ENCODE results near the gene PHKB.

The PHKB gene

DNA sequence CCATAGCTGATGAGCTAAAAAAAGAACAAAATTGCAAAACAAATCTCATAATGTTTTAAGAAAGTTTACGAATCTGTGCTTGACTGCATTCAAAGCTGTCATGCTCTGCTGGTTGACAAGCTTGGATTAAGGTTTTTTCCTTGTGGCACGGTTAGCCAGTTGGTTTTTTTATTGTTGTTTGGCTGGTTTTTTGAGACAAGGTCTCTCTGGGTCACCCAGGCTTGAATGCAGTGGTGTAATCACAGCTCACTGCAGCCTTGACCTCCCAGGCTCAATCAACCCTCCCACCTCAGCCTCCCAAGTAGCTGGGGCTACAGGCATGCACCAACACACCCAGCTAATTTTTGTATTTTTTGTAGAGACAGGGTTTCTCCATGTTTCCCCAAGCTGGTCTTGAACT, 45.7 kb downstream of the PHKB start:
- WGBS, 2 experiments (ENCODE audit: insufficient coverage in 2 of 2), result 100% methylated on average over 2 of the region's 2 CpGs
- Histone ChIP-seq H3K27ac (ENCODE audit: low read depth, low read length, severe bottlenecking) (no peak overlapping the region), H3K4me3 (ENCODE audit: extremely low read depth, insufficient read depth, low read length, poor library complexity, severe bottlenecking) (no peak overlapping the region), H3K4me1 (ENCODE audit: control insufficient read depth, insufficient read depth, low read length, poor library complexity, severe bottlenecking) (no peaks in the 10 kb centered on the region), H3K36me3 (ENCODE audit: control insufficient read depth, insufficient read depth, low read length) (peaks cover 31% of the 10 kb centered on the region), H3K9me3 (ENCODE audit: control insufficient read depth, low read length) (no peaks in the 10 kb centered on the region)

DNA sequence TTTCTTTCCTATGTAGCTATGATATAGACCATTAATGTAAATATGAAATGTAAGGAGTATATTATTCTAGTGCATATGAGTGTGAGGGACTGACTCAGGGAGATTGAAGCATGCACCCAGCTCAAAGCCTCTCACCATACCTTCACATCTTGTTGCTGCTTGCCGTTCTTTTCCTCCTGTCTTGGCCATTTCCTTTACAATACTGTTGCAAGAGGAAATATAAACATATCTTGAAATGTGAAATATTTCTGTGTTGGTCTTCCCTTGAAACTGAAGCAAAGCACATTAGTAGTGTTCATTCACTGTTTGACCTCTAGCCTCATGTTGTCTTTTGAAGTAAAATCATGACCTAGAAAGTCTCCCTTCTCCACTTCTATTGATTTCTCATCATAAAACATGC, 46.6 kb downstream of the PHKB start:
- Histone ChIP-seq H3K4me1 (ENCODE audit: control insufficient read depth, insufficient read depth, low read length, poor library complexity, severe bottlenecking) (no peaks in the 10 kb centered on the region), H3K36me3 (ENCODE audit: control insufficient read depth, insufficient read depth, low read length) (peaks cover 31% of the 10 kb centered on the region), H3K4me3 (ENCODE audit: extremely low read depth, insufficient read depth, low read length, poor library complexity, severe bottlenecking) (no peak overlapping the region), H3K9me3 (ENCODE audit: control insufficient read depth, low read length) (no peaks in the 10 kb centered on the region), H3K27ac (ENCODE audit: low read depth, low read length, severe bottlenecking) (no peak overlapping the region)
- WGBS, 2 experiments (ENCODE audit: insufficient coverage in 2 of 2), result no CpG with 5 or more reads among the region's 1 CpG

DNA sequence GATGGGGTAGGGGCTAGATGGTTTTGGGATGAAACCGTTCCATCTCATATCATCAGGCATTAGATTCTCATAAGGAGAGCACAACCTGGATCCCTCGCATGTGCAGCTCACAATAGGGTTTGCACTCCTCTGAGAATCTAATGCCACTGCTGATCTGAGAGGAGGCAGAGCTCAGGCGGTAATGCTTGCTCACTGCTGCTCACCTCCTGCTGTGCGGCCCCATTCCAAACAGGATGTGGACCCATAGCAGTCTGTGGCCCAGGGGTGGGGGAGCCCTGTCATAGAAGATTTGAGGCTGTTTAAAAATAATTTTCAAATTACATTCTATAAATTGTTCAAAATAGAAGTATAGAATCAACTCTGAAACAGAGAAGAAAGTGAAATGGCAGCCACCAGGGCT, 50.8 kb downstream of the PHKB start:
- no peaks in the 10 kb centered on the region for H3K9me3 ChIP-seq (ENCODE audit: control insufficient read depth, low read length)
- H3K27ac ChIP-seq (ENCODE audit: low read depth, low read length, severe bottlenecking), result no peak overlapping the region
- H3K4me3 ChIP-seq (ENCODE audit: extremely low read depth, insufficient read depth, low read length, poor library complexity, severe bottlenecking), result no peak overlapping the region
- peaks cover 11% of the 10 kb centered on the region for H3K36me3 ChIP-seq (ENCODE audit: control insufficient read depth, insufficient read depth, low read length)
- H3K4me1 ChIP-seq (ENCODE audit: control insufficient read depth, insufficient read depth, low read length, poor library complexity, severe bottlenecking), result no peaks in the 10 kb centered on the region
- WGBS, 2 experiments (ENCODE audit: insufficient coverage in 2 of 2), result 79 to 90% methylated on average over 3 of the region's 4 CpGs

DNA sequence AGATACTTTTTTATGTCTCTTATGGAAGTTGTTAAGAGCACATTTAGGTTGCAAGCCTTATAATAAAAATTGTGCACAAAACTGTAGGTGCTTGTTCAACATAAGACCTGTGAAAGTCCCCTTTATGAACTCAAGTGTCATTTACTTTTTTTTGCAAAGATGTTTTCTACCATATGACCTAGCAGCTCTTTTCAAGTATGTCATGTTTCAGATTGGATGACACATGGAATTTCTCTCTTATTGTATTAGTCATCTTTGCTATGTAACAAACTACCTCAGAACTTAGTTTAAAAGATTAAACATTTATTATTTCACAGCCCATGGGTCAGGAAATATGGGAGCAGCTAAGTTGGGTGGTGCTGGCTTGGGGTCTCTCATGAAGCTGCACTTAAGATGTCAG, 57.9 kb downstream of the PHKB start:
- no peaks in the 10 kb centered on the region for H3K4me1 ChIP-seq (ENCODE audit: control insufficient read depth, insufficient read depth, low read length, poor library complexity, severe bottlenecking)
- H3K27ac ChIP-seq (ENCODE audit: low read depth, low read length, severe bottlenecking), result no peak overlapping the region
- no peaks in the 10 kb centered on the region for H3K9me3 ChIP-seq (ENCODE audit: control insufficient read depth, low read length)
- H3K4me3 ChIP-seq (ENCODE audit: extremely low read depth, insufficient read depth, low read length, poor library complexity, severe bottlenecking), result no peak overlapping the region
- peaks cover 4% of the 10 kb centered on the region for H3K36me3 ChIP-seq (ENCODE audit: control insufficient read depth, insufficient read depth, low read length)

DNA sequence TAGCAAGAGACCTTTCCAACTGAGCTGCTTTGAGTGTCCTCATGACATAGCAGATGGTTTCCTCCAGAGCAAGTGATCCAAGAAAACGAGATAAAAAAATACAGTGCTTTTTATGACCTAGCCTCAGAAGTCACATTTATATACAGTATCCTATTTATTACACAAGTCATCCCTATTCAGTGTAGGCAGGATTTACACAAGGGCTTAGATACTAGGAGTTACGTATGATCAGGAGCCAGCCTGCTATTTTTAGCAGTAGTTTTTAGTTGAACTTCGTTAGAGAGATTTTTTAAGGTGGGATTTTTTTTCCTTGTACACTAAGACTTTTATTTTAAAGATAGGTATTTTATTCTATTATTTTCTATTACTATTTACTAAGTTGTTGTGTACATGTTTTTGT, 58.4 kb downstream of the PHKB start:
- no peaks in the 10 kb centered on the region for H3K9me3 ChIP-seq (ENCODE audit: control insufficient read depth, low read length)
- WGBS, 2 experiments (ENCODE audit: insufficient coverage in 2 of 2), result 86 to 100% methylated on average over 1 of the region's 3 CpGs

DNA sequence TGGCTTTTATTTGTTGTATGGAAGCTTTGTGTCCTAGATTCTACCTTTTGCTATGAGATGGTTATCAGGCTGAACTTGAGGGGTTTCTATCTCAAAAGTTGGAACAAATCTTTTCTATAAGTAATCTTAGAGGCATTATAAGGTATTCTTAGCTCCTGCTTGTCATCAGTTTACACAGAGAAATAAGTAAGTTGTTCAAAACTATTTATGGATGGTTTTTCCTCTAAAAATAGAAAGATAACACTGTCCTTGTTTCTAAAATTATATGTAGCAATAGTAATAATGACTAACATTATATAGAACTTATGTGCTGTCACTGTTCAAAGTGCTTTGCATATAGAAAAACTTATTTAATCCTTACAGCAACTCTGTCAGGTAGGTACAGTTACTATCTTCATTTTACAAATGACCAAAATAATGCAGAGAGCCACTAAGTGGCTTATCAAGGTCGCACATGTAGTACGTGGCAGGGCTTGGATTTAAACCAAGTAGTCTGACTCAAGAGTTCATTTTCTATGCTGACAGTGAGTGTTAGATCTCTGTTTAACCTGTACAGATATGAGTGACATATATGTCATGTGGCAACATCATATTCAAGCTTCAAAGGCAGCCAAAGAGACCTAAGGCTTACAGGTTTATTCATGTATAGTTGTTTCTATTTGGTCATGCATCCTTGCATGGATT, 59.0 kb downstream of the PHKB start:
- Histone ChIP-seq H3K27ac (ENCODE audit: low read depth, low read length, severe bottlenecking) (no peak overlapping the region), H3K4me3 (ENCODE audit: extremely low read depth, insufficient read depth, low read length, poor library complexity, severe bottlenecking) (no peak overlapping the region), H3K9me3 (ENCODE audit: control insufficient read depth, low read length) (no peaks in the 10 kb centered on the region), H3K4me1 (ENCODE audit: control insufficient read depth, insufficient read depth, low read length, poor library complexity, severe bottlenecking) (no peaks in the 10 kb centered on the region), H3K36me3 (ENCODE audit: control insufficient read depth, insufficient read depth, low read length) (no peaks in the 10 kb centered on the region)
- WGBS, 2 experiments (ENCODE audit: insufficient coverage in 2 of 2), result 89 to 92% methylated on average over 2 of the region's 2 CpGs

More for the DNA sequence above, 58.4 kb downstream of the PHKB start:
- H3K27ac ChIP-seq (ENCODE audit: low read depth, low read length, severe bottlenecking), result no peak overlapping the region
- no peaks in the 10 kb centered on the region for H3K4me1 ChIP-seq (ENCODE audit: control insufficient read depth, insufficient read depth, low read length, poor library complexity, severe bottlenecking)
- H3K4me3 ChIP-seq (ENCODE audit: extremely low read depth, insufficient read depth, low read length, poor library complexity, severe bottlenecking), result no peak overlapping the region
- H3K36me3 ChIP-seq (ENCODE audit: control insufficient read depth, insufficient read depth, low read length), result peaks cover under 1% of the 10 kb centered on the region

DNA sequence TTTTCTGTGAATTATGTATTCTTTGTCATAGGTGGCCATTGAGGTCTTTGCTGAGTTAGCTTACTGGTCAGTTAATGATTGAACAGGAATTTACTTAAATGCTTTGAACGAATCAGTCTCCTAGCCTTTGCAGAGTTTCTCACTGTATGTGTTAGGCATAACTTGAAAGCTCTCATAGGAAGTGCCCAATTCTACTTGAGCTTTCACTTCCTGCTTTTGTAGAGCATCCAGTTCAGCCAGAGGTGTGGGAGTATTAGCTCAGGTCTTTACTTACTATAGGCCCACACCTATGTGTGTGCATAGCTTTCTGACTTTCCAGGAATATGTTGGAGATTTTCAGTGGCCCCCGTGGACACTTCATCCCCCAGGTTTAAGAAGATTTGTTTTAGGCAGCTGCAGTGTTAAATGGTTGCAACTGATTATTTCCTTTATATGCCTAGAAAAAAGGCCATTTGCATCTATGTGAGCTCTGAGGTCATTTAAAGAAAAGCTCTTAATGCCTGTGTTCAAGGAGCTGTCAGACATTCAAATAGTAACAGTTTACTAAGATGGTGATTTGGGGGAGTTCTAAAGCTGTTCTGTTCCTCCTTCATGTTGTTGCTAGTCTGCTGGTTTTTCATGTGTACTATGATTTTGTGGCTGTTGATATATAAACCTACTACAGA, 62.3 kb downstream of the PHKB start:
- H3K36me3 ChIP-seq (ENCODE audit: control insufficient read depth, insufficient read depth, low read length), result no peaks in the 10 kb centered on the region
- 40 to 88% methylated on average over 1 of the region's 2 CpGs for WGBS, 2 experiments (ENCODE audit: insufficient coverage in 2 of 2)
- no peak overlapping the region for H3K4me3 ChIP-seq (ENCODE audit: extremely low read depth, insufficient read depth, low read length, poor library complexity, severe bottlenecking)
- H3K9me3 ChIP-seq (ENCODE audit: control insufficient read depth, low read length), result no peaks in the 10 kb centered on the region
- no peak overlapping the region for H3K27ac ChIP-seq (ENCODE audit: low read depth, low read length, severe bottlenecking)
- no peaks in the 10 kb centered on the region for H3K4me1 ChIP-seq (ENCODE audit: control insufficient read depth, insufficient read depth, low read length, poor library complexity, severe bottlenecking)

DNA sequence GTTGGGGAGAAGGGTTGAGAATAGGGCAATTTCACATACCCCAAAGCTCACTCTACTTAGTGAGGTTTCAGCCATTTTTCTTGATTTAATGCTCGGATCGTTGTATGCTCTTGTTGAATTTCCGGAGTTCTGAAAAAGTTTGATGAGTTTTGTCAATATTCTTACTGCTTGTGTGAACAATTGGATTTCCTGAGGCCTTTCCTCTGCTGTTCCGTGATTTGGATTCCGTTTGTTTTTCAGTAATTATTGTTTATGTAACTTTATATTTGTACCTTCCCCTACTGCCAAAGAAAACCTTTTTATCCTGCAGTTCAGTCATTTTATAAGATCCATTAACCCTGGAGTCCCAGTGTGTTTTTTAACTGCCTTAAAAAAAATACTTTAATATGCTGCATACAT, 62.9 kb downstream of the PHKB start:
- H3K4me3 ChIP-seq (ENCODE audit: extremely low read depth, insufficient read depth, low read length, poor library complexity, severe bottlenecking), result no peak overlapping the region
- H3K9me3 ChIP-seq (ENCODE audit: control insufficient read depth, low read length), result no peaks in the 10 kb centered on the region
- 80 to 100% methylated on average over 1 to 3 of the region's 5 CpGs for WGBS, 2 experiments (ENCODE audit: insufficient coverage in 2 of 2)
- H3K27ac ChIP-seq (ENCODE audit: low read depth, low read length, severe bottlenecking), result no peak overlapping the region
- no peaks in the 10 kb centered on the region for H3K4me1 ChIP-seq (ENCODE audit: control insufficient read depth, insufficient read depth, low read length, poor library complexity, severe bottlenecking)
- H3K36me3 ChIP-seq (ENCODE audit: control insufficient read depth, insufficient read depth, low read length), result no peaks in the 10 kb centered on the region

DNA sequence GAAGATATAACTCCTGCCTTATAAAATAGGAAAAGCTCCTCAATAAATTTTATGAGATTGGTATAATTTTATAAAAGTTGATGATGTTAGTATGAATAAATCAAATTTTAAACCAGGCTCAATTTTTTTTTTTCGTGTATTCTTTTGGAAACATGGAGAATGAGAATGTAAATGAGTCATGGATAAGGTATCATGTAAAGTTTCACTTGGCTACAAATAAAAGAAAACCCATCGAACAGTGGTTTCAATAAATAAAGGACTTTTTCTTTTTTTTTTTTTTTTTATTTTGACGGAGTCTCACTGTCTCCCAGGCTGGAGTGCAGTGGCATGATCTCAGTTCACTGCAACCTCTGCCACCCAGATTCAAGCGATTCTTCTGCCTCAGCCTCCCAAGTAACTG, 67.3 kb downstream of the PHKB start:
- no peak overlapping the region for H3K4me3 ChIP-seq (ENCODE audit: extremely low read depth, insufficient read depth, low read length, poor library complexity, severe bottlenecking)
- H3K27ac ChIP-seq (ENCODE audit: low read depth, low read length, severe bottlenecking), result no peak overlapping the region
- no peaks in the 10 kb centered on the region for H3K4me1 ChIP-seq (ENCODE audit: control insufficient read depth, insufficient read depth, low read length, poor library complexity, severe bottlenecking)
- H3K9me3 ChIP-seq (ENCODE audit: control insufficient read depth, low read length), result no peaks in the 10 kb centered on the region
- H3K36me3 ChIP-seq (ENCODE audit: control insufficient read depth, insufficient read depth, low read length), result no peaks in the 10 kb centered on the region
- WGBS, 2 experiments (ENCODE audit: insufficient coverage in 2 of 2), result 100% methylated on average over 1 to 2 of the region's 4 CpGs

DNA sequence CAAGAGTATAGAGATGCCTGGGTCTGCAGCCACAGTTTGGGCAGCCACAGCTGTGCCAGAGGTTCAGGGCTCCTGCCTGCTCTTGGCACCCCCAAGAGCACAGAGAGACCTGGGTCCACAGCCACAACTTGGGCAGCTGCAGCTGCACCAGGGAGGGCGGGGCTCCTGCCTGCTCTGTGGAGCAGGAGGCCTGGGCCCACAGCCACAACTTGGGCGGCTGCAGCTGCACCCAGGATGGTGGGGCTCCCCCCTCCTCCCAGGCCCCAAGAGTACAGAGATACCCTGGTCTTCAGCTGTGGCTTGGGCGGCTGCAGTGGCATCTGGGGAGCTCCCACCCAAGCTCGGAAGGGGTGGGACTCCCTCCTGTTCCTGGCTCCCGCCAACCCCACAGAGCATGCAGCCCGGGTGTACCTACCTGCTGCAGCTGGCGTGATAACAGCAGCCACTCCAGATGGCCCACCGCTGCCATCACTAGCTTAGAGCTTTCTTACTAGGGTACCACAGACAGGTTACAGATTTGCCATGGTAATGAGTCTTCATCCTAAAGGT, 72.7 kb downstream of the PHKB start:
- Histone ChIP-seq H3K27ac (ENCODE audit: low read depth, low read length, severe bottlenecking) (no peak overlapping the region), H3K4me1 (ENCODE audit: control insufficient read depth, insufficient read depth, low read length, poor library complexity, severe bottlenecking) (no peaks in the 10 kb centered on the region), H3K36me3 (ENCODE audit: control insufficient read depth, insufficient read depth, low read length) (peaks cover under 1% of the 10 kb centered on the region), H3K4me3 (ENCODE audit: extremely low read depth, insufficient read depth, low read length, poor library complexity, severe bottlenecking) (no peak overlapping the region), H3K9me3 (ENCODE audit: control insufficient read depth, low read length) (no peaks in the 10 kb centered on the region)
- WGBS, 2 experiments (ENCODE audit: insufficient coverage in 2 of 2), result 86 to 97% methylated on average over 4 to 8 of the region's 8 CpGs

DNA sequence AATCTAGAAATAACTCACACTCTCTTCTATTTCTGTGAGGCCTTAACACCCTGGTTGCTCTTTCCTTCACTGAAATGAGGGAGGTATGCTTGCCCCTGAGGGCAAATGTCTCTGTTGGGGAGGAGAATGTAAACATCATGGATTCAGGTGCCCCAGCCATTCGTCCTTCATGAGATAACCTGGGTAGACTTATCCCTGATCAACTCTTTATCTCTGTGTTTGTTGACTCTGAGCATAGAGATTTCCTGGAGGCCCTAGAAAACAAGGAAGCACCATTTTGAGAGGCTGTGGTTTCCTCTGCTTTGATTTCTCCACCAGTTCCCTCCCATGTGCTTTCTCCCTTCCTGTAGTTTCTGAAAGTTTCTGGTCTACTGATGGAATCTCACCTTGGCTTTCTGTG, 77.3 kb downstream of the PHKB start:
- H3K4me3 ChIP-seq (ENCODE audit: extremely low read depth, insufficient read depth, low read length, poor library complexity, severe bottlenecking), result no peak overlapping the region
- peaks cover 11% of the 10 kb centered on the region for H3K36me3 ChIP-seq (ENCODE audit: control insufficient read depth, insufficient read depth, low read length)
- WGBS, 2 experiments (ENCODE audit: insufficient coverage in 2 of 2), result 100% methylated on average over 1 of the region's 1 CpG; no CpG with 5 or more reads in 1 of the 2 experiments
- no peak overlapping the region for H3K27ac ChIP-seq (ENCODE audit: low read depth, low read length, severe bottlenecking)
- no peaks in the 10 kb centered on the region for H3K4me1 ChIP-seq (ENCODE audit: control insufficient read depth, insufficient read depth, low read length, poor library complexity, severe bottlenecking)
- H3K9me3 ChIP-seq (ENCODE audit: control insufficient read depth, low read length), result peaks cover 13% of the 10 kb centered on the region
